ENCODE data around the gene PCDH10. TPM values are rescaled to one million over a fixed set of nuclear protein-coding genes. Genes with fewer than 3 reads are reported as not detected.

Gene PCDH10
- total RNA-seq, 1 donor from 2014 or later, result 30.2 TPM

GRCh38 chr4:133147286-133147821 lies 1.7 kb upstream of the PCDH10 start:
- Mint-ChIP-seq H3K9me3 (ENCODE audit: low read depth) (no peaks in the 10 kb centered on the region), H3K27me3 (ENCODE audit: low read depth) (peaks cover 4% of the 10 kb centered on the region), H3K36me3 (ENCODE audit: low read depth) (no peaks in the 10 kb centered on the region), H3K27ac (ENCODE audit: unreplicated experiment) (no peak overlapping the region), H3K4me1 (ENCODE audit: low read depth) (peaks cover 56% of the 10 kb centered on the region), H3K4me3 (ENCODE audit: unreplicated experiment) (peak overlapping the region; percentile 87)
- peak; percentile 48 for DNase-seq (ENCODE audit: low spot score)
- TF ChIP-seq CTCF (IDR thresholded peaks at IDR 0.05), result no peak

DNA sequence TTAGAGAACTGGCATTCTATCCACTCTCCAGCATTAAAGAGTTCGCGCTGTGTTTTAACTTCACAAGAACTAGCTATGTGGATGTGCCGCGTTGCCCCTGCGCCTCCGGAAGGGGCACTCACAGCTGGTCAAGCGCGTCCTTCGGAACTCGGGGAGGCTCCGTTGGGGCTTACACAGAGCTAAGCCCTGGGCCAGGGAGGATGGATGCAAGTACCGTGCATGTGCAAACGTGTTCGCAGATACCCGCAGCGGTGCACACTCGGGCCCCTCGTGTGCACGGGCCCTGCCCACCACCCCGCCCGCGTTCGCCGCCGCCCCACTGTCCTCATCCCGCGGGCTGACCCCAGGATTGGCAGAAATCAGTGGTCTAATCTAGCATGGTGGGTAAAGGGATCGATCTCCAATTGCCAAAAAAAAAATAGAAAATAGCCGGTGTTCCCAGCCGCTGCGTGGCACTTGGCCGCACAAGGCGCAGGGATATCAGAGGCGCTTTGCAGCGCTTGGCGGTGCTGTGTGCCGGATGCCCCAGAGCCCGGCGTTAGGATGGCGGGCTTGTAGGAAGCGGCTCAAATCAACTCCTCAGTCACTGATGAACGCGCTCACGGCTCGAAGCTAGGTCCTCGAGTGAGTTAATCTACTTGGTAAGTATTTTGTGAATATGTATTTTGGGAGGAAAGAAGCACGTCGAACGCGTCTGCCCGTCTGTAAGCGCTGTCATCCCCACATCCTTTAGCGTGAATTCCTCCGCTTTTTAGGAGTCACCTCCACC lies 989 bp upstream of the PCDH10 start:
- Mint-ChIP-seq H3K27ac (ENCODE audit: unreplicated experiment) (peak overlapping the region; percentile 83), H3K36me3 (ENCODE audit: low read depth) (no peaks in the 10 kb centered on the region)

DNA sequence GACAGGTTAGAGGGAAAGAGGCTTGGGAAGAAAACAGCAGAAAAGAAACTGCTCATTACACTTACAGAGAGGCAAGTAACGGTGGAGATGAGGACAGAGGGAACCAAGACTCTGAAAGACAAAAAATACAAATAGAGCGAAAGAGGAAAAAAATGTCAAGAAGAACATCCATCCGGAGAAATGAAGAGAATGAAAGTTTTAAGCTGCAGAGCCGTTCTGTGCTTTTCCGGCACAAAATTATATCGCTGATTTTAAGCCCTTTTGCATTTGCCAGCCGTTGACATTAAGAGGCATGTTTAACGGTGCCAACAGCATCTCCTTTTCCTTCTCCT lies 236 bp downstream of the PCDH10 start:
- H3K4me3 Mint-ChIP-seq (ENCODE audit: unreplicated experiment), result peak overlapping the region; percentile 87
- H3K4me1 Mint-ChIP-seq (ENCODE audit: low read depth), result peaks cover 73% of the 10 kb centered on the region
- DNase-seq (ENCODE audit: low spot score), result no peak
- no peaks in the 10 kb centered on the region for H3K36me3 Mint-ChIP-seq (ENCODE audit: low read depth)
- peaks cover 4% of the 10 kb centered on the region for H3K27me3 Mint-ChIP-seq (ENCODE audit: low read depth)
- TF ChIP-seq CTCF (IDR thresholded peaks at IDR 0.05), result no peak
- peak overlapping the region; percentile 83 for H3K27ac Mint-ChIP-seq (ENCODE audit: unreplicated experiment)
- H3K9me3 Mint-ChIP-seq (ENCODE audit: low read depth), result no peaks in the 10 kb centered on the region

More for the DNA sequence above, 989 bp upstream of the PCDH10 start:
- peak; percentile 63 for TF ChIP-seq CTCF (IDR thresholded peaks at IDR 0.05)
- peak; percentile 73 for DNase-seq (ENCODE audit: low spot score)
- H3K4me1 Mint-ChIP-seq (ENCODE audit: low read depth), result peaks cover 64% of the 10 kb centered on the region
- H3K4me3 Mint-ChIP-seq (ENCODE audit: unreplicated experiment), result peak overlapping the region; percentile 87
- H3K9me3 Mint-ChIP-seq (ENCODE audit: low read depth), result no peaks in the 10 kb centered on the region
- H3K27me3 Mint-ChIP-seq (ENCODE audit: low read depth), result peaks cover 4% of the 10 kb centered on the region

- TF ChIP-seq CTCF (IDR thresholded peaks at IDR 0.05), result no peak
- H3K27ac Mint-ChIP-seq (ENCODE audit: unreplicated experiment), result peak overlapping the region; percentile 63
- H3K4me1 Mint-ChIP-seq (ENCODE audit: low read depth), result peaks cover 77% of the 10 kb centered on the region
- no peak for DNase-seq (ENCODE audit: low spot score)
- no peaks in the 10 kb centered on the region for H3K9me3 Mint-ChIP-seq (ENCODE audit: low read depth)
- H3K36me3 Mint-ChIP-seq (ENCODE audit: low read depth), result no peaks in the 10 kb centered on the region
- peak overlapping the region; percentile 87 for H3K4me3 Mint-ChIP-seq (ENCODE audit: unreplicated experiment)
- H3K27me3 Mint-ChIP-seq (ENCODE audit: low read depth), result peaks cover 4% of the 10 kb centered on the region
Observed at GRCh38 chr4:133149932-133150471, 908 bp downstream of the PCDH10 start.

- peak overlapping the region; percentile 63 for H3K27ac Mint-ChIP-seq (ENCODE audit: unreplicated experiment)
- H3K9me3 Mint-ChIP-seq (ENCODE audit: low read depth), result no peaks in the 10 kb centered on the region
- peaks cover 4% of the 10 kb centered on the region for H3K27me3 Mint-ChIP-seq (ENCODE audit: low read depth)
- DNase-seq (ENCODE audit: low spot score), result peak; percentile 86
- TF ChIP-seq CTCF (IDR thresholded peaks at IDR 0.05), result no peak
- peak overlapping the region; percentile 87 for H3K4me3 Mint-ChIP-seq (ENCODE audit: unreplicated experiment)
- H3K4me1 Mint-ChIP-seq (ENCODE audit: low read depth), result peaks cover 81% of the 10 kb centered on the region
- H3K36me3 Mint-ChIP-seq (ENCODE audit: low read depth), result no peaks in the 10 kb centered on the region
Observed at GRCh38 chr4:133150486-133151340, 1.6 kb downstream of the PCDH10 start.
